ENCODE results near the gene ATP6V0E1. TPM values are rescaled to one million over a fixed set of nuclear protein-coding genes. Genes with fewer than 3 reads are reported as not detected.

ATP6V0E1 gene
- total and polyA plus RNA-seq, 2 of the 8 experiments (the other 6 are each of a cell fraction or from before 2014, with no cell fraction given), result 108 to 134 TPM

DNA sequence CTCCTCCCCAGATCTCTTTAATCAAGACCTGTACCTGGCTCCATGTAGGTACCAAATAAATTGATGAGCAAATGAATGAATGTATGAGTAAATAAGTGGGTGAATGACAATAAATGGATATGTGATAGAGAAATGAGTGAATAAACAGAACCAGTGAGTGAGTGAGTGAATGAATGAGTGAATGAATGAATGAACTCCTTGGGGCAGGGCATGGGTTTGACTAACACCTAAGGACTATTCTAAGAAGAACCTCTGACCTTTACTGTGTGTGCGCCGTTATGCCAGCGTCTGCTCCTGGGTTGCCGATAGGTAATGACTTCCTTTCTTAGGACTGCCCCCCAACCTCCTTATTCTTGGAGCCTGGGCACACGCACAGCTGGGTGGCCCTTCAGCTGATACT is 26.1 kb upstream of the ATP6V0E1 start (continued):
- TF ChIP-seq RFX5 (IDR thresholded peaks at IDR 0.05; ENCODE audit: borderline replicate concordance, low read depth, low read length), result no peak
- TF ChIP-seq JUN (IDR thresholded peaks at IDR 0.05; ENCODE audit: low read depth, low read length), result no peak
- no peak for TF ChIP-seq NANOG (IDR thresholded peaks at IDR 0.05; ENCODE audit: insufficient read depth, low read depth, low read length, poor library complexity, severe bottlenecking)
- TF ChIP-seq GTF2F1 (IDR thresholded peaks at IDR 0.05; ENCODE audit: borderline replicate concordance, low read depth, low read length), result no peak
- no peak for TF ChIP-seq ASH2L (IDR thresholded peaks at IDR 0.05; ENCODE audit: low read length)
- no peak for TF ChIP-seq SRF (IDR thresholded peaks at IDR 0.05; ENCODE audit: low read depth, low read length)
